ENCODE measurements around the gene MAST2. TPM values are rescaled to one million over a fixed set of nuclear protein-coding genes. Genes with fewer than 3 reads are reported as not detected.
"Not testable (repeated sequence)": the region's sequence is repeated elsewhere in the genome, so short reads cannot be mapped to it uniquely, and the experiment has no call there.

MAST2 gene
- total RNA-seq, 1 experiment from 2014 or later = 36.2 TPM

- BruUV-seq (replicated peaks) = no TSS peak
- DNase-seq = no peak
- TF ChIP-seq CTCF (IDR thresholded peaks at IDR 0.05; ENCODE audit: unreplicated experiment) = no peak
- Mint-ChIP-seq H3K27ac (ENCODE audit: unreplicated experiment) (no peak overlapping the region), H3K36me3 (ENCODE audit: insufficient read depth, unreplicated experiment) (no peaks in the 10 kb centered on the region), H3K9me3 (ENCODE audit: low read depth, unreplicated experiment) (peaks cover 2% of the 10 kb centered on the region), H3K4me3 (ENCODE audit: low read depth, unreplicated experiment) (no peak overlapping the region), H3K27me3 (ENCODE audit: unreplicated experiment) (no peaks in the 10 kb centered on the region), H3K4me1 (ENCODE audit: low read depth, unreplicated experiment) (peaks cover 38% of the 10 kb centered on the region)
- intact Hi-C loops (cut with micrococcal nuclease; ENCODE audit: unreplicated experiment) = no loop called here
- CTCF ChIA-PET = no interaction called here
Measured at GRCh38 chr1:45942411-45942810, 139.0 kb downstream of the MAST2 start.

DNA sequence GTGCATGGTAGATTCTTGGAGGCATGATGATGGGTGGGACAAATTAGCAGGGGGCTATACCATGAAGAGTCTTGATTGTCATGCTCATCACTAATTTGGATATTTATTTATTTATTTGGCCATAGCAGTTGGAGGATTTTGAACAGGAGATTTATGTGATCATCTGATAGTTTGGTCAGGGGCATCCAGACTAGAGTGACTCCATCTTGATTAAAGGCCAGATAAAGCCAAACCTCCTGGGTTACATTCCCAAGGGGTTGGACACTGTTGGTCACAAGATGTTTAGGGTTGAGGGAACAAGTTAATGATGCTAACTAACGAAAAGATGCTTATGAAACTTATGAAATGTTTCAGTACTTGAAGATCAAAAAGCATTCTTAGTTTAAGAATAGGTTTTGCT, 139.8 kb downstream of the MAST2 start:
- TF ChIP-seq CTCF (IDR thresholded peaks at IDR 0.05; ENCODE audit: unreplicated experiment) = no peak
- Mint-ChIP-seq H3K4me1 (ENCODE audit: low read depth, unreplicated experiment) (peaks cover 42% of the 10 kb centered on the region), H3K27me3 (ENCODE audit: unreplicated experiment) (no peaks in the 10 kb centered on the region), H3K27ac (ENCODE audit: unreplicated experiment) (no peak overlapping the region), H3K9me3 (ENCODE audit: low read depth, unreplicated experiment) (peaks cover 6% of the 10 kb centered on the region), H3K36me3 (ENCODE audit: insufficient read depth, unreplicated experiment) (no peaks in the 10 kb centered on the region), H3K4me3 (ENCODE audit: low read depth, unreplicated experiment) (no peak overlapping the region)
- no peak for DNase-seq
- CTCF ChIA-PET = no interaction called here
- no TSS peak for BruUV-seq (replicated peaks)
- intact Hi-C loops (cut with micrococcal nuclease; ENCODE audit: unreplicated experiment) = no loop called here

- H3K4me3 Mint-ChIP-seq (ENCODE audit: low read depth, unreplicated experiment) = no peak overlapping the region
- CTCF ChIA-PET = interaction anchor here (0.6 kb wide), 2 partner anchors 99 to 302 kb away, joined by 3 to 4 read pairs; partner anchors contain the start of gene RAD54L
- no peaks in the 10 kb centered on the region for H3K27me3 Mint-ChIP-seq (ENCODE audit: unreplicated experiment)
- H3K36me3 Mint-ChIP-seq (ENCODE audit: insufficient read depth, unreplicated experiment) = no peaks in the 10 kb centered on the region
- intact Hi-C loops (cut with micrococcal nuclease; ENCODE audit: unreplicated experiment) = no loop called here
- BruUV-seq (replicated peaks) = no TSS peak
- peaks cover 42% of the 10 kb centered on the region for H3K4me1 Mint-ChIP-seq (ENCODE audit: low read depth, unreplicated experiment)
- peak; percentile 52 for DNase-seq
- no peak for TF ChIP-seq CTCF (IDR thresholded peaks at IDR 0.05; ENCODE audit: unreplicated experiment)
- peaks cover 6% of the 10 kb centered on the region for H3K9me3 Mint-ChIP-seq (ENCODE audit: low read depth, unreplicated experiment)
- H3K27ac Mint-ChIP-seq (ENCODE audit: unreplicated experiment) = peak overlapping the region; percentile 67
Measured at GRCh38 chr1:45945426-45945825, 142.0 kb downstream of the MAST2 start.

GRCh38 chr1:45949462-45949861, 146.1 kb downstream of the MAST2 start:
- H3K9me3 Mint-ChIP-seq (ENCODE audit: low read depth, unreplicated experiment); BruUV-seq (replicated peaks); H3K4me3 Mint-ChIP-seq (ENCODE audit: low read depth, unreplicated experiment); H3K27me3 Mint-ChIP-seq (ENCODE audit: unreplicated experiment); H3K27ac Mint-ChIP-seq (ENCODE audit: unreplicated experiment); CTCF ChIA-PET; DNase-seq; H3K36me3 Mint-ChIP-seq (ENCODE audit: insufficient read depth, unreplicated experiment); intact Hi-C loops (cut with micrococcal nuclease; ENCODE audit: unreplicated experiment): not testable (repeated sequence)
- peaks cover 63% of the 10 kb centered on the region for H3K4me1 Mint-ChIP-seq (ENCODE audit: low read depth, unreplicated experiment)

DNA sequence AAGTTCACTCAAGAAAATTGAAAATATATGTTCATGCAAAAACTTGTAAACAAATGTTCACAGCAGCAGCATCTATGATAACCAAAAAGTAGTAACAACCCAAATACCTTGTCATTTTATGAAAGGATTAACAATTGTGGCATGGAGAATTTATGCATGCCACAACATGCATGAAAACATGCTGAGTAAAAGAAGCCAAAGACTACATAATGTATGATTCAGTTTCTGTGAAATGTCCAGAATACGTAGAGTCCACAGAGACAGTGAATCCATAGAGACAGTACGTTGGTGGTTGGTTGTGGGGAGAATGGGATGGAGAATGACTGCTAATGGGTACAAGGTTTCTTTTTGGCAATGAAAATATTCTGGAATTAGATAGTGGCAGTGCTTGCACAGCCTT, 148.7 kb downstream of the MAST2 start:
- no peak for TF ChIP-seq CTCF (IDR thresholded peaks at IDR 0.05; ENCODE audit: unreplicated experiment)
- H3K4me3 Mint-ChIP-seq (ENCODE audit: low read depth, unreplicated experiment) = no peak overlapping the region
- no peak overlapping the region for H3K27ac Mint-ChIP-seq (ENCODE audit: unreplicated experiment)
- intact Hi-C loops (cut with micrococcal nuclease; ENCODE audit: unreplicated experiment) = no loop called here
- DNase-seq = no peak
- CTCF ChIA-PET = interaction anchor here (0.7 to 1.2 kb wide), 2 partner anchors 27 to 98 kb away, joined by 3 to 6 read pairs; no protein-coding TSS in a partner anchor
- no peaks in the 10 kb centered on the region for H3K36me3 Mint-ChIP-seq (ENCODE audit: insufficient read depth, unreplicated experiment)
- no peaks in the 10 kb centered on the region for H3K27me3 Mint-ChIP-seq (ENCODE audit: unreplicated experiment)
- peaks cover 50% of the 10 kb centered on the region for H3K4me1 Mint-ChIP-seq (ENCODE audit: low read depth, unreplicated experiment)
- peaks cover 6% of the 10 kb centered on the region for H3K9me3 Mint-ChIP-seq (ENCODE audit: low read depth, unreplicated experiment)
- BruUV-seq (replicated peaks) = no TSS peak

Data from Calu3 (cell line).